Rectal smooth muscle tissue (tissue), 1 donor: ENCODE results near the gene AGAP1.

Experiments used
- H3K27ac ChIP-seq: one replicate; pipeline ENCODE4 v1.7.0; 2013; ENCODE audit warnings: low read depth, low read length, inconsistent platforms
- H3K27me3 ChIP-seq: one replicate; pipeline ENCODE4 v1.7.0; 2013; ENCODE audit warnings: low read length; ENCODE audit not compliant: control insufficient read depth, insufficient read depth
- H3K36me3 ChIP-seq: one replicate; pipeline ENCODE4 v1.7.0; 2013; ENCODE audit warnings: low read length; ENCODE audit not compliant: control insufficient read depth, insufficient read depth
- H3K4me1 ChIP-seq: one replicate; pipeline ENCODE4 v1.7.0; 2013; ENCODE audit warnings: low read length; ENCODE audit not compliant: control insufficient read depth, insufficient read depth
- H3K4me3 ChIP-seq: one replicate; pipeline ENCODE4 v1.7.0; 2013; ENCODE audit warnings: low read length
- H3K9ac ChIP-seq: one replicate; pipeline ENCODE4 v1.7.0; 2013; ENCODE audit warnings: low read length

The AGAP1 gene

GRCh38 chr2:235728800-235729556 is 235.1 kb downstream of the AGAP1 start:
- H3K4me1 ChIP-seq, result peaks cover 19% of the 10 kb centered on the region
- H3K27ac ChIP-seq, result no peak overlapping the region
- no peak overlapping the region for H3K4me3 ChIP-seq
- H3K9ac ChIP-seq, result no peak overlapping the region
- no peaks in the 10 kb centered on the region for H3K27me3 ChIP-seq
- H3K36me3 ChIP-seq, result no peaks in the 10 kb centered on the region

GRCh38 chr2:235729557-235729947 is 235.7 kb downstream of the AGAP1 start:
- H3K36me3 ChIP-seq, result no peaks in the 10 kb centered on the region
- no peak overlapping the region for H3K9ac ChIP-seq
- no peak overlapping the region for H3K27ac ChIP-seq
- no peaks in the 10 kb centered on the region for H3K27me3 ChIP-seq
- no peak overlapping the region for H3K4me3 ChIP-seq
- H3K4me1 ChIP-seq, result peaks cover 13% of the 10 kb centered on the region

GRCh38 chr2:235730115-235730514 is 236.3 kb downstream of the AGAP1 start:
- Histone ChIP-seq H3K36me3 (no peaks in the 10 kb centered on the region), H3K9ac (no peak overlapping the region), H3K27me3 (no peaks in the 10 kb centered on the region), H3K27ac (no peak overlapping the region), H3K4me1 (peaks cover 8% of the 10 kb centered on the region), H3K4me3 (no peak overlapping the region)

- Histone ChIP-seq H3K27me3 (no peaks in the 10 kb centered on the region), H3K4me3 (no peak overlapping the region), H3K4me1 (no peaks in the 10 kb centered on the region), H3K9ac (no peak overlapping the region), H3K36me3 (no peaks in the 10 kb centered on the region), H3K27ac (no peak overlapping the region)
These were observed 239.9 kb downstream of the AGAP1 start for GRCh38 chr2:235733761-235734160.

- no peak overlapping the region for H3K9ac ChIP-seq
- no peaks in the 10 kb centered on the region for H3K27me3 ChIP-seq
- no peaks in the 10 kb centered on the region for H3K36me3 ChIP-seq
- no peak overlapping the region for H3K4me3 ChIP-seq
- no peak overlapping the region for H3K27ac ChIP-seq
- H3K4me1 ChIP-seq, result no peaks in the 10 kb centered on the region
These were observed 240.3 kb downstream of the AGAP1 start for GRCh38 chr2:235734168-235734567.

GRCh38 chr2:235734688-235735231 is 240.9 kb downstream of the AGAP1 start:
- Histone ChIP-seq H3K9ac (no peak overlapping the region), H3K27me3 (no peaks in the 10 kb centered on the region), H3K27ac (no peak overlapping the region), H3K36me3 (no peaks in the 10 kb centered on the region), H3K4me3 (no peak overlapping the region), H3K4me1 (no peaks in the 10 kb centered on the region)

GRCh38 chr2:235737396-235737795 is 243.6 kb downstream of the AGAP1 start:
- no peak overlapping the region for H3K9ac ChIP-seq
- H3K36me3 ChIP-seq, result peaks cover 3% of the 10 kb centered on the region
- no peaks in the 10 kb centered on the region for H3K4me1 ChIP-seq
- no peak overlapping the region for H3K4me3 ChIP-seq
- H3K27me3 ChIP-seq, result no peaks in the 10 kb centered on the region
- no peak overlapping the region for H3K27ac ChIP-seq

- H3K27me3 ChIP-seq, result no peaks in the 10 kb centered on the region
- H3K27ac ChIP-seq, result no peak overlapping the region
- H3K4me3 ChIP-seq, result no peak overlapping the region
- peaks cover 3% of the 10 kb centered on the region for H3K36me3 ChIP-seq
- no peak overlapping the region for H3K9ac ChIP-seq
- no peaks in the 10 kb centered on the region for H3K4me1 ChIP-seq
These were observed 244.0 kb downstream of the AGAP1 start for GRCh38 chr2:235737840-235738239.

- Histone ChIP-seq H3K36me3 (peaks cover 6% of the 10 kb centered on the region), H3K27me3 (no peaks in the 10 kb centered on the region), H3K4me1 (no peaks in the 10 kb centered on the region), H3K27ac (no peak overlapping the region), H3K4me3 (no peak overlapping the region), H3K9ac (no peak overlapping the region)
These were observed 246.0 kb downstream of the AGAP1 start for GRCh38 chr2:235739704-235740415.

GRCh38 chr2:235740821-235741220 is 247.0 kb downstream of the AGAP1 start:
- Histone ChIP-seq H3K27ac (no peak overlapping the region), H3K36me3 (peaks cover 6% of the 10 kb centered on the region), H3K27me3 (no peaks in the 10 kb centered on the region), H3K4me1 (no peaks in the 10 kb centered on the region), H3K9ac (no peak overlapping the region), H3K4me3 (no peak overlapping the region)

- no peaks in the 10 kb centered on the region for H3K4me1 ChIP-seq
- no peak overlapping the region for H3K9ac ChIP-seq
- no peak overlapping the region for H3K4me3 ChIP-seq
These were observed 250.3 kb downstream of the AGAP1 start for GRCh38 chr2:235744161-235744560.

GRCh38 chr2:235745597-235745996 is 251.8 kb downstream of the AGAP1 start:
- H3K27me3 ChIP-seq, result no peaks in the 10 kb centered on the region
- H3K4me1 ChIP-seq, result peaks cover 4% of the 10 kb centered on the region
- no peak overlapping the region for H3K27ac ChIP-seq
- H3K36me3 ChIP-seq, result peaks cover 10% of the 10 kb centered on the region
- no peak overlapping the region for H3K4me3 ChIP-seq
- no peak overlapping the region for H3K9ac ChIP-seq

More at GRCh38 chr2:235744161-235744560, 250.3 kb downstream of the AGAP1 start:
- Histone ChIP-seq H3K27ac (no peak overlapping the region), H3K36me3 (peaks cover 6% of the 10 kb centered on the region), H3K27me3 (no peaks in the 10 kb centered on the region)
